Measurements from ENCODE around the gene RUBCNL.
"Not testable (repeated sequence)": the region's sequence is repeated elsewhere in the genome, so short reads cannot be mapped to it uniquely, and the experiment has no call there.

Gene RUBCNL

GRCh38 chr13:46387064-46387851, at the start of gene RUBCNL:
TSS of gene RUBCNL (minus strand) at chr13:46387252. CDS start at chr13:46372475, 14,777 bp downstream.
- no peak for DNase-seq (ENCODE audit: low read depth)

- DNase-seq (ENCODE audit: low read depth): not testable (repeated sequence)
These were observed 42.5 kb upstream of the RUBCNL start for GRCh38 chr13:46429558-46429957.

GRCh38 chr13:46405457-46405856, 18.4 kb upstream of the RUBCNL start:
- DNase-seq (ENCODE audit: low read depth): no peak

GRCh38 chr13:46404733-46405100, 17.7 kb upstream of the RUBCNL start:
- no peak for DNase-seq (ENCODE audit: low read depth)

- DNase-seq (ENCODE audit: low read depth): no peak
These were observed 17.0 kb upstream of the RUBCNL start for GRCh38 chr13:46403851-46404732.

GRCh38 chr13:46402178-46402577, 15.1 kb upstream of the RUBCNL start:
- DNase-seq (ENCODE audit: low read depth): no peak

GRCh38 chr13:46401432-46401831, 14.4 kb upstream of the RUBCNL start:
- no peak for DNase-seq (ENCODE audit: low read depth)

- DNase-seq (ENCODE audit: low read depth): no peak
These were observed 9.3 kb upstream of the RUBCNL start for GRCh38 chr13:46396341-46396740.

- DNase-seq (ENCODE audit: low read depth): no peak
These were observed 5.9 kb upstream of the RUBCNL start for GRCh38 chr13:46392967-46393366.

- no peak for DNase-seq (ENCODE audit: low read depth)
These were observed 2.7 kb upstream of the RUBCNL start for GRCh38 chr13:46389457-46390451.

- DNase-seq (ENCODE audit: low read depth): no peak
These were observed 1.8 kb upstream of the RUBCNL start for GRCh38 chr13:46388846-46389245.

GRCh38 chr13:46388308-46388707, 1.3 kb upstream of the RUBCNL start:
- no peak for DNase-seq (ENCODE audit: low read depth)

- DNase-seq (ENCODE audit: low read depth): no peak
These were observed 524 bp downstream of the RUBCNL start for GRCh38 chr13:46386392-46387063.

- no peak for DNase-seq (ENCODE audit: low read depth)
These were observed 1.1 kb downstream of the RUBCNL start for GRCh38 chr13:46385946-46386345.

- DNase-seq (ENCODE audit: low read depth): no peak
These were observed 3.7 kb downstream of the RUBCNL start for GRCh38 chr13:46383383-46383782.

GRCh38 chr13:46382224-46382623, 4.8 kb downstream of the RUBCNL start:
- DNase-seq (ENCODE audit: low read depth): no peak

GRCh38 chr13:46380242-46380641, 6.8 kb downstream of the RUBCNL start:
- no peak for DNase-seq (ENCODE audit: low read depth)

GRCh38 chr13:46379611-46380010, 7.4 kb downstream of the RUBCNL start:
- no peak for DNase-seq (ENCODE audit: low read depth)

- DNase-seq (ENCODE audit: low read depth): no peak
These were observed 8.6 kb downstream of the RUBCNL start for GRCh38 chr13:46378411-46378810.

GRCh38 chr13:46377554-46377953, 9.5 kb downstream of the RUBCNL start:
- no peak for DNase-seq (ENCODE audit: low read depth)

GRCh38 chr13:46374710-46375109, 12.3 kb downstream of the RUBCNL start:
- no peak for DNase-seq (ENCODE audit: low read depth)

Measured in stromal cell of bone marrow (primary cell).